ENCODE results near the gene MLLT1.

DNA sequence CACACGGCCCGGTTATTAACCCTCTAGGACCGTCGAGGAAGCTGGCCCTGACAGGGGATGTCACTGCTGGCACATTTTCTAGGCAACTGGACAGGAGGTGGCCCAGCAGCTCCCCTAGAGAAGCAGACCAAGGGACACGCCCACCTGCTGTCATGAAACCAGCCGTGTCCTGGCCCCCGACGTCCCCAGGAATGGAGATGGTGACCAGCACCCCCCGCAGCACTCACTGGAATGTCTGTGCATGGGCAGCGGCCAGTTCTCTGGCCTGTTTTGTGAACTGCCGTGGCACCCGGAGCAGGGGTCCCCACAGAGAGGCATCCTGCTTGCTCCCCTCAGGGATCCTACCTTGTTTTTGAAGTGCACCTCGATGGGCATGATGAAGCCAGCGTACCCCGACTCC lies 17.9 kb downstream of the MLLT1 start:
- TF ChIP-seq, protein P1, sequence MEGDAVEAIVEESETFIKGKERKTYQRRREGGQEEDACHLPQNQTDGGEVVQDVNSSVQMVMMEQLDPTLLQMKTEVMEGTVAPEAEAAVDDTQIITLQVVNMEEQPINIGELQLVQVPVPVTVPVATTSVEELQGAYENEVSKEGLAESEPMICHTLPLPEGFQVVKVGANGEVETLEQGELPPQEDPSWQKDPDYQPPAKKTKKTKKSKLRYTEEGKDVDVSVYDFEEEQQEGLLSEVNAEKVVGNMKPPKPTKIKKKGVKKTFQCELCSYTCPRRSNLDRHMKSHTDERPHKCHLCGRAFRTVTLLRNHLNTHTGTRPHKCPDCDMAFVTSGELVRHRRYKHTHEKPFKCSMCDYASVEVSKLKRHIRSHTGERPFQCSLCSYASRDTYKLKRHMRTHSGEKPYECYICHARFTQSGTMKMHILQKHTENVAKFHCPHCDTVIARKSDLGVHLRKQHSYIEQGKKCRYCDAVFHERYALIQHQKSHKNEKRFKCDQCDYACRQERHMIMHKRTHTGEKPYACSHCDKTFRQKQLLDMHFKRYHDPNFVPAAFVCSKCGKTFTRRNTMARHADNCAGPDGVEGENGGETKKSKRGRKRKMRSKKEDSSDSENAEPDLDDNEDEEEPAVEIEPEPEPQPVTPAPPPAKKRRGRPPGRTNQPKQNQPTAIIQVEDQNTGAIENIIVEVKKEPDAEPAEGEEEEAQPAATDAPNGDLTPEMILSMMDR (conservative IDR thresholded peaks at IDR 0.05) = no peak
- no peak for TF ChIP-seq EZH2 (IDR thresholded peaks at IDR 0.05; ENCODE audit: low read depth)
